HG03108 (cell line): ENCODE data around the gene NFE2L3.
A peak's percentile ranks its signal among the peaks of the same experiment; 100 is the strongest.
"Not testable (repeated sequence)": the region's sequence is repeated elsewhere in the genome, so short reads cannot be mapped to it uniquely, and the experiment has no call there.

Source experiments
- ATAC-seq: cut with Tn5 transposase; IDR thresholded peaks from one replicate; pipeline ENCODE4 v1.9.1; 2021; ENCODE audit warnings: moderate library complexity; ENCODE audit not compliant: unreplicated experiment

Gene NFE2L3

GRCh38 chr7:26147030-26147429, 5.0 kb upstream of the NFE2L3 start:
- ATAC-seq = no peak

GRCh38 chr7:26147646-26148306, 4.2 kb upstream of the NFE2L3 start:
- not testable (repeated sequence) for ATAC-seq

- ATAC-seq = not testable (repeated sequence)
These were observed 3.7 kb upstream of the NFE2L3 start for GRCh38 chr7:26148307-26148700.

- ATAC-seq = no peak
These were observed 2.5 kb upstream of the NFE2L3 start for GRCh38 chr7:26149391-26149977.

GRCh38 chr7:26151096-26151495, 902 bp upstream of the NFE2L3 start:
- ATAC-seq = no peak

- ATAC-seq = no peak
These were observed 397 bp upstream of the NFE2L3 start for GRCh38 chr7:26151650-26151952.

- not testable (repeated sequence) for ATAC-seq
These were observed 813 bp downstream of the NFE2L3 start for GRCh38 chr7:26152782-26153240.

- no peak for ATAC-seq
These were observed 1.3 kb downstream of the NFE2L3 start for GRCh38 chr7:26153241-26153822.

GRCh38 chr7:26153823-26154783, 2.1 kb downstream of the NFE2L3 start:
- ATAC-seq = no peak

GRCh38 chr7:26155531-26156375, 3.8 kb downstream of the NFE2L3 start:
- ATAC-seq = no peak

GRCh38 chr7:26156451-26157420, 4.7 kb downstream of the NFE2L3 start:
- ATAC-seq = peak; percentile 26

GRCh38 chr7:26157520-26158105, 5.6 kb downstream of the NFE2L3 start:
- no peak for ATAC-seq

- no peak for ATAC-seq
These were observed 7.2 kb downstream of the NFE2L3 start for GRCh38 chr7:26159243-26159642.

- no peak for ATAC-seq
These were observed 8.9 kb downstream of the NFE2L3 start for GRCh38 chr7:26160896-26161295.

GRCh38 chr7:26162431-26162830, 10.4 kb downstream of the NFE2L3 start:
- ATAC-seq = no peak

GRCh38 chr7:26163804-26164203, 11.8 kb downstream of the NFE2L3 start:
- ATAC-seq = not testable (repeated sequence)

- no peak for ATAC-seq
These were observed 14.1 kb downstream of the NFE2L3 start for GRCh38 chr7:26165950-26166683.

GRCh38 chr7:26166684-26167266, 14.8 kb downstream of the NFE2L3 start:
- peak; percentile 38 for ATAC-seq
